ENCODE measurements around the gene LRRC42.

The LRRC42 gene

GRCh38 chr1:53946252-53947171, at the start of gene LRRC42:
LRRC42 (plus strand) TSS chr1:53946350; CDS start chr1:53952000, 5,650 bp downstream.
- peak in 2 of 14 donors; percentile 97 to 99 for DNase-seq

GRCh38 chr1:53896635-53897229, 49.4 kb upstream of the LRRC42 start:
- DNase-seq = no peak

- peak in 1 of 14 donors; percentile 20 for DNase-seq
Measured at GRCh38 chr1:53899206-53899628, 46.9 kb upstream of the LRRC42 start.

GRCh38 chr1:53899708-53900107, 46.4 kb upstream of the LRRC42 start:
- no peak for DNase-seq

GRCh38 chr1:53902235-53903138, 43.7 kb upstream of the LRRC42 start:
- no peak for DNase-seq

GRCh38 chr1:53905509-53905908, 40.6 kb upstream of the LRRC42 start:
- DNase-seq = no peak

- DNase-seq = no peak
Measured at GRCh38 chr1:53906121-53906520, 40.0 kb upstream of the LRRC42 start.

- DNase-seq = no peak
Measured at GRCh38 chr1:53909946-53910345, 36.2 kb upstream of the LRRC42 start.

- DNase-seq = no peak
Measured at GRCh38 chr1:53911442-53911841, 34.7 kb upstream of the LRRC42 start.

- DNase-seq = no peak
Measured at GRCh38 chr1:53913352-53914033, 32.7 kb upstream of the LRRC42 start.

GRCh38 chr1:53918343-53918742, 27.8 kb upstream of the LRRC42 start:
- no peak for DNase-seq

GRCh38 chr1:53919675-53920066, 26.5 kb upstream of the LRRC42 start:
- DNase-seq = no peak

GRCh38 chr1:53927376-53927881, 18.7 kb upstream of the LRRC42 start:
- DNase-seq = no peak

GRCh38 chr1:53929246-53929960, 16.7 kb upstream of the LRRC42 start:
- DNase-seq = no peak

GRCh38 chr1:53930932-53931331, 15.2 kb upstream of the LRRC42 start:
- no peak for DNase-seq

- DNase-seq = no peak
Measured at GRCh38 chr1:53931523-53931922, 14.6 kb upstream of the LRRC42 start.

GRCh38 chr1:53934170-53934765, 11.9 kb upstream of the LRRC42 start:
- DNase-seq = no peak

- no peak for DNase-seq
Measured at GRCh38 chr1:53936430-53936829, 9.7 kb upstream of the LRRC42 start.

GRCh38 chr1:53938136-53938830, 7.9 kb upstream of the LRRC42 start:
- DNase-seq = no peak
